Measurements from ENCODE around the gene TUBB8. TPM values are rescaled to one million over a fixed set of nuclear protein-coding genes. Genes with fewer than 3 reads are reported as not detected.

The TUBB8 gene
- total RNA-seq, 1 donor from 2014 or later, result not detected

DNA sequence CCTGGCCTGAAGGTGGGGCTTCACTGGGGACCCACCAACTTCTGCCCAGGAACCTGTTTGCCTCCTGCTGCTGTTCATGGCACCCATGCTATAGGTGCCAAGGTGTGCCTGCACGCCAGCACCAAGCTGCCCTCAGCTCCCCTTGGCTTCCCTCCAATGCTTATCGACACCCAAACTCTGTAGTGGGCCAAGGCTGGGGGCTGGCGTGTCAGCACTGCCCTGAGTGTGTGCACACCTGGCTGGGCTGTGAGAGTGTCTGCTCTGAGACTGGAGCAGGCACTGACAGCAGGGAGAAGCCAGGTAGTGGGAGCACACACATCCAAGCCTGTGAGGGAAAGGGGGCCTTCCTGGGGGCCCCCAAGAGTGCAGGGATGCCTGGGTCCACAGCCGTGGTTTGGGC, 43.1 kb upstream of the TUBB8 start:
- H3K4me1 Mint-ChIP-seq (ENCODE audit: unreplicated experiment), result peaks cover 3% of the 10 kb centered on the region
- TF ChIP-seq, protein P1, sequence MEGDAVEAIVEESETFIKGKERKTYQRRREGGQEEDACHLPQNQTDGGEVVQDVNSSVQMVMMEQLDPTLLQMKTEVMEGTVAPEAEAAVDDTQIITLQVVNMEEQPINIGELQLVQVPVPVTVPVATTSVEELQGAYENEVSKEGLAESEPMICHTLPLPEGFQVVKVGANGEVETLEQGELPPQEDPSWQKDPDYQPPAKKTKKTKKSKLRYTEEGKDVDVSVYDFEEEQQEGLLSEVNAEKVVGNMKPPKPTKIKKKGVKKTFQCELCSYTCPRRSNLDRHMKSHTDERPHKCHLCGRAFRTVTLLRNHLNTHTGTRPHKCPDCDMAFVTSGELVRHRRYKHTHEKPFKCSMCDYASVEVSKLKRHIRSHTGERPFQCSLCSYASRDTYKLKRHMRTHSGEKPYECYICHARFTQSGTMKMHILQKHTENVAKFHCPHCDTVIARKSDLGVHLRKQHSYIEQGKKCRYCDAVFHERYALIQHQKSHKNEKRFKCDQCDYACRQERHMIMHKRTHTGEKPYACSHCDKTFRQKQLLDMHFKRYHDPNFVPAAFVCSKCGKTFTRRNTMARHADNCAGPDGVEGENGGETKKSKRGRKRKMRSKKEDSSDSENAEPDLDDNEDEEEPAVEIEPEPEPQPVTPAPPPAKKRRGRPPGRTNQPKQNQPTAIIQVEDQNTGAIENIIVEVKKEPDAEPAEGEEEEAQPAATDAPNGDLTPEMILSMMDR (IDR thresholded peaks at IDR 0.05), result no peak
- H3K9me3 Mint-ChIP-seq (ENCODE audit: unreplicated experiment), result peaks cover 18% of the 10 kb centered on the region
- H3K27ac Mint-ChIP-seq (ENCODE audit: unreplicated experiment), result no peak overlapping the region
- H3K36me3 Mint-ChIP-seq (ENCODE audit: unreplicated experiment), result peaks cover 1% of the 10 kb centered on the region
- peaks cover 26% of the 10 kb centered on the region for H3K27me3 Mint-ChIP-seq (ENCODE audit: unreplicated experiment)
- no peak overlapping the region for H3K4me3 Mint-ChIP-seq (ENCODE audit: unreplicated experiment)
- DNase-seq (ENCODE audit: extremely low spot score, unreplicated experiment), result no peak

DNA sequence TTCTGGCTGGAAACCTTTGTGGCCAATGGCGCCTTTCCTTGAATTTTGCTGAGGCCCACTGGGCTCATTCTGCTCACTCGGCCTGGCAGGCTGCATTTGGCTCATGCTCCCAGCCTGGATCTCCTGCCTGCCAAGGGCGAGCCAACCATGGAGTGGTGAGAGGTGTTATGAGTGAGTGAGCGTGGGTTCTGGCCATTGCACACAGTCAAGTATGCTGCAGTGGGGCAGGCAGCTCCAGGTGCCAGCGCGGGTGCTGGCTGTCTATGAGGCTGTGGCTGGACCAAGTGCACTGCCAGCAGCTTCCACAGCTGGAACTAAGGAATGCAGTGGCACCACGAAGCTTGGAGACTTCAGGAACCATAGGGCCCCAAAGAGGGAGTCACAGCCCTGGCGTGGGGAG, 42.2 kb upstream of the TUBB8 start:
- Mint-ChIP-seq H3K4me1 (ENCODE audit: unreplicated experiment) (peaks cover 3% of the 10 kb centered on the region), H3K9me3 (ENCODE audit: unreplicated experiment) (peaks cover 14% of the 10 kb centered on the region), H3K4me3 (ENCODE audit: unreplicated experiment) (no peak overlapping the region), H3K27me3 (ENCODE audit: unreplicated experiment) (peaks cover 26% of the 10 kb centered on the region), H3K27ac (ENCODE audit: unreplicated experiment) (no peak overlapping the region), H3K36me3 (ENCODE audit: unreplicated experiment) (peaks cover 1% of the 10 kb centered on the region)
- no peak for DNase-seq (ENCODE audit: extremely low spot score, unreplicated experiment)
- TF ChIP-seq, protein P1 (IDR thresholded peaks at IDR 0.05), result no peak

DNA sequence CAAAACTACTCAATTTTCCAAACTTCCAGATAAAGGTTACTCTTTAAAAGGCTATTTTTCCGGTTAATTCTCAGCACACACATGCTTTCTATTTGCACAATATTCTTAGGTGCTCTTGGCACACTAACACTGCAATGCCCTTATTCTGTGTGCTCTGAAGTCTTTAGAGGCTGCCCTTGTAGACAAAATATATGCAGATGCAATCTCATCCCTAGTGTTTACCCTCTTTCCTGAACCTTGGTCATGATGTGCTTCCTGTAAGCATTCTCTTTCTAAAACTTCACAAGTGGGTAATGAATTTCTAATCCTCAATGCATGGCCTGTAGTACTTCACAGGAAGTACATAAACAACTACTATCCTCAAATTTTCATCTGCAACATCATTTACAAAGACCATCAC, 41.1 kb upstream of the TUBB8 start:
- Mint-ChIP-seq H3K27ac (ENCODE audit: unreplicated experiment) (no peak overlapping the region), H3K4me1 (ENCODE audit: unreplicated experiment) (peaks cover 3% of the 10 kb centered on the region), H3K27me3 (ENCODE audit: unreplicated experiment) (peaks cover 26% of the 10 kb centered on the region), H3K9me3 (ENCODE audit: unreplicated experiment) (peaks cover 8% of the 10 kb centered on the region), H3K4me3 (ENCODE audit: unreplicated experiment) (no peak overlapping the region), H3K36me3 (ENCODE audit: unreplicated experiment) (no peaks in the 10 kb centered on the region)
- TF ChIP-seq, protein P1 (IDR thresholded peaks at IDR 0.05), result no peak
- DNase-seq (ENCODE audit: extremely low spot score, unreplicated experiment), result no peak

DNA sequence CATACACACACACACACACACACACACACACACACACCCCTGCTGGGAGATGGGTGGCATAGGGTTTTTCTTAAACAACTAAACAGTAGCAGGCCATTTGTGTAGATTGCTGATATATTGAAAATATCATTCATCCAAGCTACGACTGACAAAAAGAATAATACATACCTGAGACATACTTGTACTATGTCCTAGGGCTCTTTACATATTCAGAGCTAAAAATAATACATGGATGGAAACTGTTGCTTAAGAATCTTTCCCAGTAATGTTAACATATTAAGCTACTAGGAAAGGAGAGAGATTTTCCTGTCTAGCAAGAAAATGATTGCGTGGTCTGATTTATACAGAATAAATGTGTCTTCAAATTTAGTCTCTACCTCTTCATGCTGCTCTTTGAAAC, 40.2 kb upstream of the TUBB8 start:
- Mint-ChIP-seq H3K36me3 (ENCODE audit: unreplicated experiment) (no peaks in the 10 kb centered on the region), H3K4me1 (ENCODE audit: unreplicated experiment) (peaks cover 3% of the 10 kb centered on the region), H3K9me3 (ENCODE audit: unreplicated experiment) (no peaks in the 10 kb centered on the region), H3K27ac (ENCODE audit: unreplicated experiment) (no peak overlapping the region), H3K27me3 (ENCODE audit: unreplicated experiment) (peaks cover 20% of the 10 kb centered on the region), H3K4me3 (ENCODE audit: unreplicated experiment) (no peak overlapping the region)
- DNase-seq (ENCODE audit: extremely low spot score, unreplicated experiment), result no peak
- TF ChIP-seq, protein P1 (IDR thresholded peaks at IDR 0.05), result no peak

DNA sequence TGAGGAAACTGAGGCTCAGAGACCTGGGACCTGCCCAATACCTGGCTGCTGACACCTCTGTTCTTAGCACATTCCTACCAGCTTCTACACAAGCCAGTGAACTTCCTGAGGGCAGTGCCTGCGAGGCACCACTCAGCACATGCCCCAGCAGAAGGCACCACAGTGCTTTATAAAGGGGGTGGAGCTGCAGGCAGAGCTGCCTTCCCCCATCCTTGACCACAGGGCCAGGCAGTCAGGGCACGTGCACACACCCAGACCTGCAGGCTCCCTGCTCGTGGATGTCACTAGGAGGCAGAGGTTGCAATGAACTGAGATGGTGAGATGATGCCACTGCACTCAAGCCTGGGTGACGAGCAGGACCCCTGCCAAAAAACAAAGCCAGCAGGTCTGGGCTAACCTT, 39.2 kb upstream of the TUBB8 start:
- TF ChIP-seq, protein P1 (IDR thresholded peaks at IDR 0.05), result no peak
- no peak overlapping the region for H3K4me3 Mint-ChIP-seq (ENCODE audit: unreplicated experiment)

More for the DNA sequence above, 39.2 kb upstream of the TUBB8 start:
- Mint-ChIP-seq H3K9me3 (ENCODE audit: unreplicated experiment) (no peaks in the 10 kb centered on the region), H3K27ac (ENCODE audit: unreplicated experiment) (no peak overlapping the region), H3K4me1 (ENCODE audit: unreplicated experiment) (peaks cover 3% of the 10 kb centered on the region), H3K36me3 (ENCODE audit: unreplicated experiment) (no peaks in the 10 kb centered on the region), H3K27me3 (ENCODE audit: unreplicated experiment) (peaks cover 20% of the 10 kb centered on the region)
- DNase-seq (ENCODE audit: extremely low spot score, unreplicated experiment), result peak; percentile 54
